HG03045 (cell line): ENCODE results near the gene SLC35E1.
"Not testable (repeated sequence)": the region's sequence is repeated elsewhere in the genome, so short reads cannot be mapped to it uniquely, and the experiment has no call there.

Experiments used
- ATAC-seq: cut with Tn5 transposase; IDR thresholded peaks from one replicate; pipeline ENCODE4 v1.9.1; 2021; ENCODE audit warnings: mild to moderate bottlenecking, moderate library complexity; ENCODE audit not compliant: unreplicated experiment

Gene SLC35E1

GRCh38 chr19:16561382-16561781 is 10.8 kb downstream of the SLC35E1 start:
- no peak for ATAC-seq

GRCh38 chr19:16559780-16560276 is 12.4 kb downstream of the SLC35E1 start:
- ATAC-seq, result no peak

DNA sequence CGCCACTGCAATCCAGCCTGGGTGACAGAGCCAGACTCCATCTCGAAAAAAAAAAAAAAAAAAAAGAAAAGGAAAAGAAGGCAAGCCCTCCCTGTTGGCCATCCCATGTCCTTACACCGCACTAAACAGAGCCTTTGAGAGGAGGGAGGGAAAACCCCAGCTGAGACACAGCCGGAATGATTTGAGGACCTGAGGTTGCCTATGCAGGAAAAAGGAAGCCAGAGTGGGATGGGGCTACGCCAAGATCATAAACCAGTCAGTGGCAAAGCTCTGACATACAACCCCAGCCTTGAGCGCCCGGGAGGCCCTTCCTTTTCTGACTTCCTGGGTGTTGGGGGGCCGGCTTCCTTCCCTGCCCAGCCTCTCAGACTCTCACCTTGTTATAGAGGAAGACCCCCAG is 17.4 kb downstream of the SLC35E1 start:
- no peak for ATAC-seq

DNA sequence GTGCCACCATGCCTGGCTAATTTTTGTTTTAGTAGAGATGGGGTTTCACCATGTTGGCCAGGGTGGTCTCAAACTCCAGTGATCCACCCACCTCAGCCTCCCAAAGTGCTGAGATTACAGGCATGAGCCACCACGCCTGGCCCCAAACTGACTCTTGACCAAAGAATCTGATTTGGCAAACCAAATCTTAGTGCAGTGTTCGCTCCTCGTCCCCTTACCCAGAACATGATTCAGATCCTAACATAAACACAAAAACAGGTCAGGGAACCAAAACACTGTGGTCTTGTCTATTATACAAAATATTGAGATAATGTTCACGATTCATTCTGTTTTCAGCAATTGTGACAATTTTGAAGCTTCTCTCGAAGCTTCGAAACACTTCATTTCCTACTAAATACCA is 20.3 kb downstream of the SLC35E1 start:
- not testable (repeated sequence) for ATAC-seq

- no peak for ATAC-seq
Measured at GRCh38 chr19:16548956-16549355, 23.3 kb downstream of the SLC35E1 start.

- ATAC-seq, result no peak
Measured at GRCh38 chr19:16544473-16545231, 27.6 kb downstream of the SLC35E1 start.

GRCh38 chr19:16543734-16544133 is 28.5 kb downstream of the SLC35E1 start:
- ATAC-seq, result not testable (repeated sequence)

DNA sequence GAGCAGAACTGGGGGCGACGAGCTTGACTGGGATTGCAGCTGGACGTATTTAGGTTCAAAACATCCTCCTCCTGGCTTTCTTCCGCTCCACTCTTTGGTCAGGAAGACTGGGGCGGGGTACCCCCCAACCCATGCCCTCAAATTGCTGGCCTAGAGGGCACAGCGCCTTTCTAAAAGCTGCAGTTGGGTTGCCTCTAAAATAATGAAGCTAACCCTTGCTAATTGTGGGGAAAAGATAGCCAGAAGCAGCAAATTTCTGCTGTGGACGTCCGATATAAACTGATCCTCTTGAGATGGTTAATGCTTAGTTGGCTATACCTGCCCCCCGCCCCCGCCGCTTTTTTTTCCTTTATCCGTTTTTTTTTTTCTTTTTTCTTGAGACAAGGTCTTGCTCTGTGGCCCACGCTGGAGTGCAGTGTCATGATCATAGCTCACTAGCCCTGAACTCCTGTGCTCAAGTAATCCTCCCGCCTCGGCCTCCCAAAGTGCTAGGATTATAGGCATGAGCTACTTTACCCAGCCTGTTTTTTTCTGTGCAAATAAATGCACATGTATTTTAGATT is 29.2 kb downstream of the SLC35E1 start:
- ATAC-seq, result no peak

DNA sequence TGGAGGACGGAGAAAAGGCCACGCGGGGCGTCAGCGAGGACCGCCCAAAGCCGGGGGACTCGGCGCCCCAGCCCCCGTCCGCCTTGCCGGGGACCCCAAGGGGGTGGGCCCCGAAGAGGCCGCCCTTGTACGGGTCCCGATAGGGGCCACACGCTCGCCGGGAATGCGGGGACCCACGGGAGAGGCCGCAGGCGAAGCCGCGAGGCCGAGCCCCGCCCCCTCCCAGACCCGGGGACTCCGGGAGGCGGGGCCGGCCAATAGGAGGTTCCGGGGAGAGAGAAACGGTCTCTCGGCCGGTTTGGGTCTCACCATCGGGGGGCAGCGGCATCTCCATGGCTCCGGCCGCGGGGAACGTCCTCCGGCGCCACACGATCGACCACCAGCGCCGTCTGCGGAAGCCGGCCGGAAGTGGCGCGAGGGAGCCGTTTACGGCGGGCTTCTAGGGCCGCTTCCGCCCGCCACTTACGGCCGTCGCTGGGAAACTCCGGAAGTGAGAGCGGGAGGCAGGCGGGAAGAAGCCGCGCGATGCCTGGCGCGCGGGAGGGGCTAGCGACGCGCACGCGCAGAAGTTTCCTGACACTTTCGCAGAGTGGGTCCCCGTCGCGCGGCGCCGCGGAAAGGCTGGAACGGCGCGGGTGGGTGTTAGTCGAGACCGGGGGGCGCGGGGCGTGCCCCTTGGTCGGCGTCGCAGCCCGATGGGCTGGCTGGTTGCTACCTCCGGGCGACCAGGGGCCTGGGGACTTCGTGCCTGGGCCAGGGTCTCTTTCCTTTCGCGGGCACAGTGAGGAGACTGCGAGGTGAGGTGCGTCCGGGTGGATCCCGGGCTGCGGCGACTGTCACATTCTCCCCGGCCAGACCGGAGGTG is 29.9 kb downstream of the SLC35E1 start, which contains the start of gene CHERP:
Gene CHERP (minus strand): TSS at position 393 of the 865 bp plus-strand sequence. CDS start 59 bp downstream, at position 334.
- peak; percentile 67 for ATAC-seq

- ATAC-seq, result peak; percentile 5
Measured at GRCh38 chr19:16541526-16542044, 30.6 kb downstream of the SLC35E1 start.

GRCh38 chr19:16540948-16541347 is 31.3 kb downstream of the SLC35E1 start:
- no peak for ATAC-seq

DNA sequence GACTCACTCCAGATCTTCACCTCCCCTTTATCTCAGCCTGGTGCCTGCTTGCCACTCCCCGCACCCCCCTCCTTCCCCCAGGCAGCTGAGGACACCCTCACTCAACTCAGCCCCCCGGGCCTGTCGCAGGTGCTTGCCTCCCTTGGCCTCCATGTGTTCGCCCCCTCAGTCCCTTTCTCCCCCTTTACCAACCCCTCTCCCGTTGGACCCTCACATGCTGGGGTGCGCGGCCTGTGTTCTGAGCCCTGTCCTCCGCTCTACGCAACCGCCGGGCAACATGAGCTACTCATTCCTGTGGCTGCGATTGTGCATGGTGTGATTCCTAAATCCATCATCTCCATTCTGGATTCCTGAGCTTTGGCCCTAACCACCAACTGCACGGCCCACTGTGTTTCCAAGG is 35.1 kb downstream of the SLC35E1 start:
- ATAC-seq, result no peak

DNA sequence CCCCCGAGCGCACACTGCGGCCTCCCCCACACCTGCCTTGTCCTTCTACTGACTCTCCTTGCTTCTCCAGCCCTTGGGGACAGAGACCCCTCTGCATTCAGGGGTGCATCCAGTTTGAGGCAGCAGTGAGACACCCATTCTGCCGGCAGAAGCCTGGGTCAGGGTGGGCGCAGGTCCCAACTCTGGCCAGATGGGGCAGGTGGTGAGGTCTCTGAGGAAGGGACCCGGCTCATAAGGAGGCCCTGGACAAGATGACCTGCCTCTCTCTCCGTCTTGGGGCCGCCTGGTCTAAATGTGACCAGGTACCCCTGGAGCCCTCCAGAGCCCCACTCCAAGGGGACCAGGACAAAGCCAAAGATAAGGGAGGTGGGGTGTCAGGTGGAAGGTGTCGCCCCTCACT is 36.1 kb downstream of the SLC35E1 start:
- ATAC-seq, result no peak

DNA sequence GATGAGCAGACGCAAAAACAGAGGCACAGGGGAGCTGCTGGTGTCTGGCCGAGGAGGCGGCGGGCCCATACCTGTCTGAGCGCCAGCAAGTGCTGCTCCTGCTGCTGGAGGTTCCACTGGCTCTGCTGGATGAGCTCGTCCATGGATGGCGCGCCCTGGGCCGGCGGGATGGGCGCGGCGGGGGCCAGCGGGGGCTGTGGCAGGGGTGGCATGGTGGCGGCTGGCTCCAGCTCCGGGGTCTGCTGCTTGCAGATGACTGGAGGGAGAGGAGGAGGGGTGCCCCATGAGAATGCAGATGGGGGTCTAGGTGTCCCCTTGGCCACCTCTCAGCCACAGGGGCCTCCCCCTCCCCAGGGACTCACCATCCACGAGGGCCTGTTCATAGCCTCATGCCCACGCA is 36.8 kb downstream of the SLC35E1 start:
- no peak for ATAC-seq

- ATAC-seq, result no peak
Measured at GRCh38 chr19:16532440-16533234, 39.6 kb downstream of the SLC35E1 start.

DNA sequence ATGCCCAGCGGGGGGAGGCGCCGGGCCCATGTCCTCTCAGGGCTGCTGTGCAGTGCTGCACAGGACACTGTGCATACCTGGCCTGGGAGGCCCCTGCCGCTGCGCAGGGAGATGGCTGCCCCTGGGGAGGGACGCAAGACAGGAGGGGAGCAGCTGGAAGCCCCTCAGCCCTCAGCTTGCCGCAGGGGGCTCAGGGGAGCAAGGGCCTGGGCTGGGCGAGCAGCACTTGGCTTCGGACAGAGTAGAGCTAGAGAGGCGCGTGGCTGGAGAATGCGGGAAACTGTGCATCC is 40.9 kb downstream of the SLC35E1 start:
- ATAC-seq, result no peak

- no peak for ATAC-seq
Measured at GRCh38 chr19:16530540-16531379, 41.5 kb downstream of the SLC35E1 start.

DNA sequence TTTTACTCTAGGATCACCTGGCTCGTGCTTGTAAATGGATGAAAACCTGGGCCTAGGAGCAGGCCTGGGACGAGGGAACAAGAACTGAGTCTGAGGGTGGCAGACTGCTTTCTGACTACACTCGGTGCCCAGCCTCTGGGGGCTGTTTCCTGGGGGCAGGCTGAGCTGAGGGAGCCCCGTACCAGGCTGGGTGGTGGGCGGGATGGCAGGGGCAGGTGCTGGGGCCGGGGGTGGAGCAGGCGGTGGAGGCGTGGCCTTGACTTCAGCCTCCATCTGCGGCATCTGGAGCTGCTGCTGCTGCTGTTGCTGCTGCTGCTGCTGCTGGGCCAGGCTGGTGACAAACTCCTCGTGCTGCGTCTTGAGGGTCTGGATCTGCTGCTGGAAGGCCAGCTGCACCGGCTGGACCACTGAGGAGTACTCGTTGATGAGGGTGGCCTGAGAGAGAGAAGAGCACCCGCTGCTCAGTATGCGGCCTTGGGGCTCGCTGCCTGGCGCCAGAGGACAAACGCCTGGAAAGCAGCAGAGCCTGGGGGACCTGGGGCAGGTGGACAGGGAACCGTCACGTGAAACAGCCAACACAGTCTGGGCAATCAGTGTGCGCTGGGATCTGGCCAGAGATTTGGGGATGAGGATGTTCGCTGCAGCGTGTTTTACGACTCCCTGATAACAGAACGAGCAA is 42.6 kb downstream of the SLC35E1 start:
- no peak for ATAC-seq

GRCh38 chr19:16527971-16528521 is 44.2 kb downstream of the SLC35E1 start:
- no peak for ATAC-seq
